Natural killer cell treated with Interleukin-12 subunit alpha and Interleukin-12 subunit beta and Interleukin-15 and Interleukin-18, amount 100 ng/mL, for 72 hours (primary cell): ENCODE measurements around the gene EHD2. TPM values are rescaled to one million over a fixed set of nuclear protein-coding genes. Genes with fewer than 3 reads are reported as not detected.

ENCODE experiments used
- ATAC-seq, 2 donors: fragments of 150-1000 bp; cut with Tn5 transposase in 1 of 2; sonication (Bioruptor Pico), chemical (Tn5 transposase) in 1 of 2; 2 replicates each; pipeline ENCODE4 v1.10.0; 2021
- DNase-seq: peaks from one replicate; pipeline ENCODE4 v3.0.0; 2022; ENCODE audit warnings: low spot score
- H3K27ac Mint-ChIP-seq, 2 donors: 1 replicate in 1 of 2; 2 replicates in 1 of 2; pipeline ENCODE4 v1.8.0; 2022; ENCODE audit warnings: mixed read lengths in 2 of 2, mild to moderate bottlenecking in 1 of 2, moderate library complexity in 1 of 2
- H3K27me3 Mint-ChIP-seq, 2 donors: 1 replicate in 1 of 2; 2 replicates in 1 of 2; pipeline ENCODE4 v1.8.0; 2022; ENCODE audit warnings: mixed read lengths in 2 of 2
- H3K36me3 Mint-ChIP-seq: one replicate; pipeline ENCODE4 v1.8.0; 2022; ENCODE audit warnings: mixed read lengths
- H3K4me1 Mint-ChIP-seq, 2 donors: 1 replicate in 1 of 2; 2 replicates in 1 of 2; pipeline ENCODE4 v1.8.0; 2022; ENCODE audit warnings: low read depth in 2 of 2, mixed read lengths in 2 of 2, mild to moderate bottlenecking in 1 of 2
- H3K4me3 Mint-ChIP-seq: one replicate; pipeline ENCODE4 v1.8.0; 2022; ENCODE audit warnings: mixed read lengths
- H3K9me3 Mint-ChIP-seq: 2 replicates; pipeline ENCODE4 v1.8.0; 2022; ENCODE audit warnings: mixed read lengths
- total RNA-seq, 2 donors: library from RNA; stranded (reverse); gene quantifications; one replicate each; pipeline ENCODE4 v1.2.3, GENCODE V29; 2022

The EHD2 gene
- total RNA-seq, 2 donors from 2014 or later: not detected

DNA sequence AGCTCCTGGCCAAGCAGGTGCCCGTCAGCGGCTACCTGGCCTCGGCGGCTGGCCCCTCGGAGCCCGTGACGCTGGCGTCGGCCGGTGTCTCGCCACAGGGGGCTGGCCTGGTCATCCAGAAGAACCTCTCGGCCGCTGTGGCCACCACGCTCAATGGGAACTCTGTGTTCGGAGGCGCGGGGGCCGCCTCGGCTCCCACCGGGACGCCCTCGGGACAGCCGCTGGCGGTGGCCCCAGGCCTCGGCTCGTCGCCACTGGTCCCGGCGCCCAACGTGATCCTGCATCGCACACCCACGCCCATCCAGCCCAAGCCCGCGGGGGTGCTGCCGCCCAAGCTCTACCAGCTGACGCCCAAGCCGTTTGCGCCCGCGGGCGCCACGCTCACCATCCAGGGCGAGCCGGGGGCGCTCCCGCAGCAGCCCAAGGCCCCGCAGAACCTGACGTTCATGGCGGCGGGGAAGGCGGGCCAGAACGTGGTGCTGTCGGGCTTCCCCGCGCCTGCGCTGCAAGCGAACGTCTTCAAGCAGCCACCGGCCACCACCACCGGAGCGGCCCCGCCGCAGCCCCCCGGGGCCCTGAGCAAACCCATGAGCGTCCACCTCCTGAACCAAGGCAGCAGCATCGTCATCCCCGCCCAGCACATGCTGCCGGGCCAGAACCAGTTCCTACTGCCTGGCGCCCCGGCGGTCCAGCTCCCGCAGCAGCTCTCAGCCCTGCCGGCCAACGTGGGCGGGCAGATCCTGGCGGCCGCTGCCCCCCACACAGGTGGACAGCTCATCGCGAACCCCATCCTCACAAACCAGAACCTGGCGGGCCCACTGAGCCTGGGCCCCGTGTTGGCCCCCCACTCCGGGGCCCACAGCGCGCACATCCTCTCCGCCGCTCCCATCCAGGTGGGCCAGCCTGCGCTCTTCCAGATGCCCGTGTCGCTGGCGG is 33.0 kb upstream of the EHD2 start:
- H3K36me3 Mint-ChIP-seq: no peaks in the 10 kb centered on the region
- no peaks in the 10 kb centered on the region for H3K9me3 Mint-ChIP-seq
- H3K4me3 Mint-ChIP-seq: no peak overlapping the region
- no peak for DNase-seq
- peaks cover 3 to 5% of the 10 kb centered on the region in 2 donors for H3K4me1 Mint-ChIP-seq
- no peak overlapping the region for H3K27ac Mint-ChIP-seq
- ATAC-seq: peak in 1 of 2 donors; percentile 28
- H3K27me3 Mint-ChIP-seq: no peaks in the 10 kb centered on the region

DNA sequence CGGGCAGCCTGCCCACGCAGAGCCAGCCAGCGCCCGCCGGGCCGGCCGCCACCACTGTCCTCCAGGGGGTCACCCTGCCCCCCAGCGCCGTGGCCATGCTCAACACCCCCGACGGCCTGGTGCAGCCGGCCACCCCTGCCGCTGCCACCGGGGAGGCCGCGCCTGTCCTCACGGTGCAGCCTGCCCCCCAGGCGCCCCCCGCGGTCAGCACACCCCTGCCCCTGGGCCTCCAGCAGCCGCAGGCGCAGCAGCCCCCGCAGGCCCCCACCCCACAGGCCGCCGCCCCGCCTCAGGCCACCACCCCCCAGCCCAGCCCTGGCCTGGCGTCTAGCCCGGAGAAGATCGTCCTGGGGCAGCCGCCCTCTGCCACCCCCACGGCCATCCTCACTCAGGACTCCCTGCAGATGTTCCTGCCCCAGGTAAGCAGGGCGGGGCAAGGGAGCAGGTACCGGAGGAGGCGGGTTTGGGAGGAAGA is 32.3 kb upstream of the EHD2 start:
- Mint-ChIP-seq H3K27me3 (no peaks in the 10 kb centered on the region), H3K36me3 (no peaks in the 10 kb centered on the region)
- ATAC-seq: peak in 1 of 2 donors; percentile 37

DNA sequence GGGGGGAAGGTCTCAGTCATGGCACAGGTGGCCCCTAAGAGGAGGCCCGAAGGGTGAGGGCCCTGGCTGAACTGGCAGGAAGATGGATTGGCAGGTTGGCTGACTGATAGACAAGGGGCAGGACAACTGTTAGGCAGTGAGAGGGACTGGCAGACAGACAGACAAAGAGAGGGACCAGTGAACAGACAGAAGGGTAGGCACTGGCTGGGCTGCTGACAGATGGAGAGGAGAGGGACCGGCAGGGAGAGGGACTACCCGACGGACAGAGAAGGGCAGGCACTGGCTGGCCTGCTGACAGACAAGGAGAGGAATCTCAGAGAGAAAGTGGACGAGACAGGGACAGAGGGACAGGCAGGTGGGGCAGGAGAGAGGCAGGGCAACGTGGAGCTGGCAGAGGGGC is 31.8 kb upstream of the EHD2 start:
- H3K27me3 Mint-ChIP-seq: no peaks in the 10 kb centered on the region
- no peak overlapping the region for H3K27ac Mint-ChIP-seq
- no peaks in the 10 kb centered on the region for H3K36me3 Mint-ChIP-seq
- no peak for ATAC-seq
- peaks cover 3% of the 10 kb centered on the region in 2 donors for H3K4me1 Mint-ChIP-seq
- H3K4me3 Mint-ChIP-seq: no peak overlapping the region
- no peak for DNase-seq
- no peaks in the 10 kb centered on the region for H3K9me3 Mint-ChIP-seq

More for the DNA sequence above, 32.3 kb upstream of the EHD2 start:
- Mint-ChIP-seq H3K9me3 (no peaks in the 10 kb centered on the region), H3K27ac (no peak overlapping the region), H3K4me1 (peaks cover 3% of the 10 kb centered on the region in 2 donors), H3K4me3 (no peak overlapping the region)
- DNase-seq: no peak

DNA sequence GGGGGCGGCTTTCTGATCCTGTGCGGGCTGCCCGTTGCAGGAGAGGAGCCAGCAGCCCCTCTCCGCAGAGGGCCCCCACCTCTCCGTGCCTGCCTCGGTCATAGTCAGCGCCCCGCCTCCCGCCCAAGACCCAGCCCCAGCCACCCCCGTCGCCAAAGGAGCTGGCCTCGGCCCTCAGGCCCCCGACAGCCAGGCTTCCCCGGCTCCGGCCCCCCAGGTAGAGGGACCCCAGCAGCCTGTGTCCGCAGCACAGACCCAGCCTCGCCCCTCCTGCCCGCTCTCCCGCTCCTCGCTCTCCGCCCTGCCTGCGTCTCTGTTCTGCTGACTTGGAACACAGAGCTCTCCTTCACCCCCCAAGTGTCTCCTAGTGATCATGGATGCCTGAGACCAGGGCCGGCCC is 31.3 kb upstream of the EHD2 start:
- Mint-ChIP-seq H3K27me3 (no peaks in the 10 kb centered on the region), H3K36me3 (no peaks in the 10 kb centered on the region), H3K27ac (no peak overlapping the region), H3K4me1 (peaks cover 3% of the 10 kb centered on the region in 2 donors), H3K4me3 (no peak overlapping the region), H3K9me3 (no peaks in the 10 kb centered on the region)
- no peak for DNase-seq
- ATAC-seq: peak in 1 of 2 donors; percentile 24

DNA sequence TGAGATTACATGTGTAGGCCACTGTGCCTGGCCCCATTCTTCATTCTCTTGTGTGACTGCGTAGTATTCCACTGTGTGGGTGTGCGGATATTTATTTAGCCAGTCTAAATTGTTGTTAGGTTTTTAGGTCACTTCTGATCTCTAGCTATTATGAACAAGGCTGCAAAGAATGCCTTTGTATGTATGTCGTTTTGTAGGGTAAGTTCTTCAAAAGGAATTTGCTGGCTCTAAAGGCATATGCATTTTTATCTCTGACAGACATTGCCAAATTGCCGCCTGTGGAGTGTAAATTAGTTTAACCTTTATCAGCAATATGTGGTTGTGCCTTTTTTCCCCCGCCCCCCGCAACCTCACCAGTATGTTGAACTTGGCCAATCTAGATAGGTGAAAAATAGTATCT is 30.3 kb upstream of the EHD2 start:
- Mint-ChIP-seq H3K9me3 (no peaks in the 10 kb centered on the region), H3K4me1 (peaks cover 3 to 5% of the 10 kb centered on the region in 2 donors), H3K27ac (no peak overlapping the region), H3K36me3 (no peaks in the 10 kb centered on the region), H3K4me3 (no peak overlapping the region), H3K27me3 (no peaks in the 10 kb centered on the region)
- DNase-seq (no peak), ATAC-seq (no peak)

DNA sequence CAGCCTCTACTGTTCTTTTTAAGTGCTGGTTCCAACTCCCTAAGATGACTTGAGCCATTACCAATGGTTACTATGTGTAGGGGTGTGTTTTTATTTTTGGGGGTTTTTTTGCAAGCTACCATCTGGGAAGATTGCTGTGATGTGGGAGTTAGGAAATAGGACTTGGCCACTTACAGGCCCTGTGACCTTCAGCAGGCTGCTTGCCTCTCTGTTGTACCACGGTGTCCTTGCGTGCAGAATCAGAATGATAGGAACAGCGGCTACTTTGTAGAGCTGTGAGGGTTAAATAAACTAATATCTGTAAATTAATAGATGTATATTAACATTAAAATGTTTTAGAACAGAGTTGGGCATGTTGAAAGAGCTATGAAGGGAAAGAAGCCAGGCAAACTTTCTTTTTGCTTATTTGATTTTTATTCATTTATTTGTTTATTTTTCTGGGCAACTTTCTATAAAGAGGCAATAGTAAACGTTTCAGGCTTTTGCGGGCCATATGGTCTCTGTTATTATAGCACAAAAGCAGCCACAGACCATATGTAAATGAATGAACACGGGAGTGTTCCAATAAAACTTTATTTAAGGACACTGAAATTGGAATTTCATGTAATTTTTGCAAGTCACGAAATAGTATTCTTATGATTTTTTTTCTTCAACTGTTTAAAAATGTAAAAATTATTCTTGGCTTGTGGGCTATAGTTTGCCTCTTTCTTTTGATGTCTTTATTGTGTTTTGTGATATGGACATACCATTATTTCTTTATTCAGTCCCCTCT is 26.4 kb upstream of the EHD2 start:
- no peak overlapping the region for H3K4me3 Mint-ChIP-seq
- H3K27me3 Mint-ChIP-seq: no peaks in the 10 kb centered on the region
- no peaks in the 10 kb centered on the region for H3K36me3 Mint-ChIP-seq
- ATAC-seq: no peak
- no peak for DNase-seq
- no peak overlapping the region for H3K27ac Mint-ChIP-seq
- H3K9me3 Mint-ChIP-seq: no peaks in the 10 kb centered on the region
- H3K4me1 Mint-ChIP-seq: peaks cover 0 to 4% of the 10 kb centered on the region in 2 donors

DNA sequence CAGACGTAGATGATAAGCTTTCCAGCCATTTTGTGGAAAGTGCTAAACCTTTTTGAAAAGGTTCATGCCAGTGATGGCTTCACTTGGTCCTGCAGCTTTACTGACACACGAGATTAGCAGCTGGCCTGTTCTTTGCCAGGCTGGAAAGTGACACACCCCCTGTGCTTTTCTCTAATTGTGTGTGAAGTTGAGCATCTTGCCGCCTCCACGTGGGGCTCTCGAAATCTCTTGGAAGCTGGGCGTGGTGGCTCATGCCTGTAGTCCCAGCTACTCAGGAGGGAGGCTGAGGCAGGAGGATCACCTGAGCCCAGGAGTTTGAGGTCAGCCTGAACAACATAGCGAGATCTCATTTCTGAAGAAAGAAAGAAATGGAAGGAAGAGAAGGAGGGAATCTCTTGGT is 25.3 kb upstream of the EHD2 start:
- H3K4me3 Mint-ChIP-seq: no peak overlapping the region
- no peaks in the 10 kb centered on the region for H3K9me3 Mint-ChIP-seq
- no peaks in the 10 kb centered on the region for H3K27me3 Mint-ChIP-seq
- H3K36me3 Mint-ChIP-seq: no peaks in the 10 kb centered on the region
- ATAC-seq (no peak), DNase-seq (no peak)
- no peak overlapping the region for H3K27ac Mint-ChIP-seq
- peaks cover under 1 to 4% of the 10 kb centered on the region in 2 donors for H3K4me1 Mint-ChIP-seq

DNA sequence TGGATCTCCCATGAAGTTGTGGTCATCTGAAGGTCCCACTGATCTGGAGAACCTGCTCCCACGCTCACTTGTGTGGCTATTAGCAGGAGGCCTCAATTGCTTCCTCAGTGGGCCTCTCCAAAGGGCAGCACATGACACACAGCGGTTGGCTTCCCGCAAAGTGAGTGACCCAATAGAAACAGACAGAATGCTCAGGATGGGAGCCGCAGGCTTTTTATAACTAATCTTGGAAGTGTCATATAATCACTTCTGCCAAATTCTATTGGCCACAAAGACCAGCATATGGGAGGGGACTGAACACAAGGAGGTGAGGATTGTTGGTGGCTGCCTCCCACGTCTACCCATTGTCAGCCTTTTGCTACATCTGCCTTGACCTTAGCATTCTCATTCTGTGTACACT is 22.1 kb upstream of the EHD2 start:
- H3K27ac Mint-ChIP-seq: no peak overlapping the region
- H3K4me1 Mint-ChIP-seq: peaks cover 4 to 8% of the 10 kb centered on the region in 2 donors
- H3K4me3 Mint-ChIP-seq: no peak overlapping the region
- ATAC-seq (no peak), DNase-seq (no peak)
- H3K9me3 Mint-ChIP-seq: no peaks in the 10 kb centered on the region
- no peaks in the 10 kb centered on the region for H3K36me3 Mint-ChIP-seq
- no peaks in the 10 kb centered on the region for H3K27me3 Mint-ChIP-seq

DNA sequence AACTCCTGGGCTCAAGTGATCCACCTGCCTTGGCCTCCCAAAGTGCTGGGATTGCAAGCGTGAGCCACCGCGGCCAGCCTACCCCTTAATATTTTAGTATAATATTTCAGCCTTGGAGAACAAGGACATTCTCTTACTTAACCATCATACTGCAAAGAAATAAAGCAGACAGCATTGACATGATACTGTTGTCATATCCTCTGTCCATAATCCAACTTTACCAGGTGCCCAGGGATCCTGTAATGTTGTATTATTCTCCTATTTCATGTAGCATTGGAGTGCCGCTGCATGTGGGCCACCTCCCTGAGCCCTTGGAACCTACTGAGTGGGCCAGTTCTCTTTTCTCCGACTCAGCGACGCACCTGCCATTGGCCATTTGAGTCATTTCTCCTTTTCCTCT is 21.4 kb upstream of the EHD2 start:
- no peaks in the 10 kb centered on the region for H3K27me3 Mint-ChIP-seq
- H3K36me3 Mint-ChIP-seq: no peaks in the 10 kb centered on the region
- DNase-seq (no peak), ATAC-seq (no peak)
- H3K4me1 Mint-ChIP-seq: peaks cover 4 to 8% of the 10 kb centered on the region in 2 donors
- H3K27ac Mint-ChIP-seq: no peak overlapping the region
- H3K9me3 Mint-ChIP-seq: no peaks in the 10 kb centered on the region
- H3K4me3 Mint-ChIP-seq: no peak overlapping the region

DNA sequence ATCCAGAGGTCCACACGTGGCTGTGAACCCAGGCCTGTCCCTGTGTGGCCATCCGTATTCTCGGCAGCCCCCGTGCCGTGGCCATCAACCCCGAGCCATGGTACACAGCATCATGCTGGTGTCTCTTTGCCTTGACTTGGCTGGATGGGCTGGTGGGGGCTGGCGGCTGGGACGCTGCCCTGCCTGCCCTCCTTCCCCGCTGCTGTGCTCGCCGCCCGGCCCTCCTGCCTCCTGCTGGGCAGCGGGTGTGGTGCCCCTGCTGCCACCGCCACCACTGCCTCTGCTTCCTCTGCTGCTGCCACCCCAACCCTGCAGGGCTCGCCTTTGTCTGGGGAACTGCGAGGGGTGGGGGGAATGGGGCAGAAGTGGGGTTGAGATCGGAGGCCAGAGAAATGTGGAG is 19.7 kb upstream of the EHD2 start:
- DNase-seq (no peak), ATAC-seq (no peak)
- peaks cover 0 to 8% of the 10 kb centered on the region in 2 donors for H3K4me1 Mint-ChIP-seq
- no peak overlapping the region for H3K27ac Mint-ChIP-seq
- no peaks in the 10 kb centered on the region for H3K9me3 Mint-ChIP-seq
- no peaks in the 10 kb centered on the region for H3K27me3 Mint-ChIP-seq
- H3K36me3 Mint-ChIP-seq: no peaks in the 10 kb centered on the region
- no peak overlapping the region for H3K4me3 Mint-ChIP-seq

DNA sequence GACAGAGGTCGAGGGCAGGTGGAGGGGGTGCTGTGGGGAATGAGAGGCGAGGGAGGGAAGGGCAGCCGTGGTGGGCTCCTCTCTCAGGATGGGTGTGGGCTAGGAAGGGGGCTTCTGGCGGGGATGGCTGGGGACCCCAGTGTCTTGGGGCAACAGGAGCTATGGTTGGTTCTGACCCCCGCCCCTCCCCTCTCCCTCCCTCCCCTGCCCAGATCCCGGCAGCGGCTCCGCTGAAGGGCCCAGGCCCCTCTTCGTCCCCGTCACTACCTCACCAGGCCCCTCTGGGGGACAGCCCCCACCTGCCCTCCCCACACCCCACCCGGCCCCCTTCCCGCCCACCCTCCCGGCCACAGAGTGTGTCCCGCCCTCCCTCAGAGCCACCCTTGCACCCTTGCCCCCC is 19.3 kb upstream of the EHD2 start:
- H3K27me3 Mint-ChIP-seq: no peaks in the 10 kb centered on the region
- H3K27ac Mint-ChIP-seq: no peak overlapping the region
- peaks cover 0 to 8% of the 10 kb centered on the region in 2 donors for H3K4me1 Mint-ChIP-seq
- DNase-seq (no peak), ATAC-seq (no peak)
- no peak overlapping the region for H3K4me3 Mint-ChIP-seq
- H3K9me3 Mint-ChIP-seq: no peaks in the 10 kb centered on the region
- H3K36me3 Mint-ChIP-seq: no peaks in the 10 kb centered on the region

DNA sequence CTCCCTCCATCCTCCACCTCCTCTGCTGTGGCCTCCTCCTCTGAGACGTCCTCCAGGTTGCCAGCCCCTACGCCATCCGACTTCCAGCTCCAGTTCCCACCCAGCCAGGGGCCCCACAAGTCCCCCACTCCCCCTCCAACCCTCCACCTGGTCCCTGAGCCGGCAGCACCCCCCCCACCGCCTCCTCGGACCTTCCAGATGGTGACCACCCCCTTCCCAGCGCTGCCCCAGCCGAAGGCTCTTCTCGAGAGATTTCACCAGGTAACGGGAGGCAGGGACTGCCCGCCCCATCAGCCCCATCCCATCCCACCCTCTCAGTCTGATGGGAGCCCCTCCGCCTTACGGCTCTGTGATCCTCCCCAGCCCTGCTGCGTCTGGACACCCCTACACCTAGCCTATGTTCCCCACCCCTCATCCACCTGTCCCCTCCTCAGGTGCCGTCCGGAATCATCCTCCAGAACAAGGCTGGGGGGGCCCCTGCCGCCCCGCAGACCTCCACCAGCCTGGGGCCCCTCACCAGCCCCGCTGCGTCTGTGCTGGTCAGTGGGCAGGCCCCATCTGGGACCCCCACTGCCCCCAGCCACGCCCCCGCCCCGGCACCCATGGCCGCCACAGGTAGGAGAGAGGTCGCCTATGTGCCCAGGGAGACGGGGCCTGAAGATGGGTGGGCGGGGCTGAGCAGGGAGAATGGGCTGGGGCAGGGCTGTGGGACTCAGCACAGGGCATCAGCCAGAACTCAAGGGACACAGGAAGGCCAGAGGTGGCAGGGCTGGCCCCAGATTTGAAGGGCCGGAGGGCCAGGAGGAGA is 18.6 kb upstream of the EHD2 start:
- H3K27me3 Mint-ChIP-seq: no peaks in the 10 kb centered on the region
- ATAC-seq (peak in 1 of 2 donors; percentile 34), DNase-seq (no peak)
- H3K4me1 Mint-ChIP-seq: peaks cover 0 to 8% of the 10 kb centered on the region in 2 donors
- no peaks in the 10 kb centered on the region for H3K36me3 Mint-ChIP-seq
- no peaks in the 10 kb centered on the region for H3K9me3 Mint-ChIP-seq
- no peak overlapping the region for H3K4me3 Mint-ChIP-seq
- H3K27ac Mint-ChIP-seq: no peak overlapping the region

DNA sequence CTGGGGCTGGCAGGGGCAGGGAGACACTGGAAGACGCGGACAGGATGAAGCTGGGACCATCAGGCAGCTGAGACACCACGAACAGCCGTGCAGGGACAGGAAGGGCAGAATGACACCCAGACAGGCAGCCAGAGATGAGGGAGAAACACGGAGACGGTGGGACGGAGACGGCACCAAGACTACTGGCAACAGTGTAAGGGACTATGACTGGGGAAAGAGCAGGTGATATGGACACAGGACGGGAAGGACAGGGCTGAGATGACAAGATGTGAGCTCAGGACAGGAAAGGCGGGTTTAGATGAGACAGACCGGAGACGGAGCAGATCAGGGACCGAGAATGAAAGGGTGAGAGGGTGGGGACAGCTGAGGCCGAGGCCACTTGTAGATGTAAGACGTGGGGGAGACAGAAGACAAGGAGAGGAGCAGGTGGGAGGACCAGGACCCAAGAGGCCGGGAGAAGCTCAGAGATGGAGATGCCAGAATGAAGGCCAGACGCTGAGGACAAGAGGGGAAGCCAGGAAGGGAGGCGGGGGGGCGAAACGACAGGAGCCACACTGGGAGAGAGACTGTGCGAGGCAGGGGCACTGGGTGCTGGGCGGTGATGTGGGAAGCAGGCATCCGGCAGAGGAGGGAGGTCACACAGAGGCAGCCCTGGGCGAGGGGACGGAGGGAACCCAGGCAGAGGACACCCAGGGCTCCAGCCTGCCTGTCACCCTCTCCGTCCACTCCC is 17.5 kb upstream of the EHD2 start:
- H3K4me3 Mint-ChIP-seq: no peak overlapping the region
- no peak for ATAC-seq
- peak overlapping the region in 1 of 2 donors; percentile 12 for H3K27ac Mint-ChIP-seq
- no peaks in the 10 kb centered on the region for H3K9me3 Mint-ChIP-seq
- no peaks in the 10 kb centered on the region for H3K27me3 Mint-ChIP-seq
- no peak for DNase-seq
- no peaks in the 10 kb centered on the region for H3K36me3 Mint-ChIP-seq
- H3K4me1 Mint-ChIP-seq: peaks cover 0 to 8% of the 10 kb centered on the region in 2 donors
